Measurements from ENCODE around the gene CRABP2. TPM values are rescaled to one million over a fixed set of nuclear protein-coding genes. Genes with fewer than 3 reads are reported as not detected.

CRABP2 gene
- total and polyA plus RNA-seq, 2 donors (not counting 1 experiment from before 2014, with no cell fraction given) = 0.89 to 1.2 TPM

DNA sequence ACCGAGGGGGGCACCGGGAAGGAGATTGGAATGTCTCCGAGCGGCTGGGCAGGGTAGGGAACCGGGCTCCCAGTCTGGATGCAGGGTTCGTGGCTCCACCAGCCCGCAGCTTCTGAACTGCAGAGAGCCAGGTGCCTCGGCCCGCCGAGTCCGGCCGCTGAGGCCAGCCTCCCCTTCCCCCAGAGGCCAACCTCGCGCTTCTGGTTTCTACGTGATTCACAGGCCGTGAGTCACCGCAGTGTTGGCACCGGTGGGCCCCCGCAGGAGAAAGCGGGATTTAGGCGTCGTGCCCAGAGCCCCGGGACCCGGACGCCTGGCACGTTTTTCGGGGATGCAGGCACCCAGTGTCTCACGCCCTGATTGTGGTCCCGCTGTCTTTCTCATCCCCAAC lies 458 bp downstream of the CRABP2 start:
- peak overlapping the region; percentile 99 for H3K4me2 ChIP-seq (replicated peaks; ENCODE audit: low read depth, low read length, poor library complexity, severe bottlenecking)
- H3K9me3 ChIP-seq (ENCODE audit: control extremely low read depth in 1 of 3, control insufficient read depth in 2 of 3, insufficient read depth in 1 of 3, low read length in 2 of 3) = peaks cover 0 to 3% (median 0%) of the 10 kb centered on the region in 3 donors
- Mint-ChIP-seq H3K27me3 (peaks cover 25% of the 10 kb centered on the region), H3K4me1 (peaks cover 32% of the 10 kb centered on the region), H3K9me3 (ENCODE audit: insufficient read depth) (no peaks in the 10 kb centered on the region), H3K4me3 (peak overlapping the region; percentile 89), H3K27ac (no peak overlapping the region)
- intact Hi-C loops (cut with micrococcal nuclease) = loop anchor here (5.0 kb wide), 1 partner anchor 157 kb away; the partner anchor contains the start of gene NTRK1
- CTCF ChIA-PET = interaction anchor here (1.4 to 7.6 kb wide), 7 partner anchors 15 to 78 kb away, joined by 4 to 80 read pairs (median 9); partner anchors contain the start of gene NES
- H3K27ac ChIP-seq (ENCODE audit: low read length in 2 of 2) = no peak overlapping the region
- H2AFZ ChIP-seq (ENCODE audit: insufficient read depth, low read depth, low read length, poor library complexity, severe bottlenecking) = peak overlapping the region; percentile 71
- DNase-seq (no peak), ATAC-seq (ENCODE audit: low read depth) (no peak)
- peaks cover 3 to 63% (median 37%) of the 10 kb centered on the region in 4 experiments for H3K27me3 ChIP-seq (replicated peaks in 1 of 4; ENCODE audit: control extremely low read depth in 1 of 4, control insufficient read depth in 3 of 4, insufficient read depth in 4 of 4, low read length in 3 of 4)
- H3K36me3 ChIP-seq (replicated peaks in 1 of 2; ENCODE audit: control extremely low read depth in 1 of 2, control insufficient read depth in 1 of 2, extremely low read depth in 1 of 2, insufficient read depth in 2 of 2, low read length in 1 of 2) = no peaks in the 10 kb centered on the region
- no peak for TF ChIP-seq CTCF (IDR thresholded peaks at IDR 0.05)
- TF ChIP-seq EZH2 (IDR thresholded peaks at IDR 0.05; ENCODE audit: borderline replicate concordance, insufficient read depth, low read depth, low read length, poor library complexity, severe bottlenecking) = no peak
- H4K20me1 ChIP-seq (ENCODE audit: control insufficient read depth, insufficient read depth, low read length, poor library complexity, severe bottlenecking) = peaks cover 7% of the 10 kb centered on the region
- peak overlapping the region in 4 of 5 experiments; percentile 54 to 70 (median 58) for H3K4me3 ChIP-seq (ENCODE audit: control extremely low read depth in 1 of 5, extremely low read depth in 1 of 5, insufficient read depth in 1 of 5, low read depth in 2 of 5, low read length in 4 of 5)
- POLR2A ChIA-PET = interaction anchor here (1.1 kb wide), 1 partner anchor 27 kb away, joined by 4 read pairs; no protein-coding TSS in a partner anchor
- H3K4me1 ChIP-seq (ENCODE audit: control insufficient read depth in 2 of 2, insufficient read depth in 2 of 2, low read length in 2 of 2) = peaks cover 28% of the 10 kb centered on the region in 2 donors
- WGBS (ENCODE audit: insufficient coverage) = 3% methylated on average over 29 of the region's 29 CpGs
- H3K79me2 ChIP-seq (ENCODE audit: control insufficient read depth, insufficient read depth, low read length) = no peaks in the 10 kb centered on the region
- H3K9ac ChIP-seq (ENCODE audit: low read length) = peak overlapping the region; percentile 74

DNA sequence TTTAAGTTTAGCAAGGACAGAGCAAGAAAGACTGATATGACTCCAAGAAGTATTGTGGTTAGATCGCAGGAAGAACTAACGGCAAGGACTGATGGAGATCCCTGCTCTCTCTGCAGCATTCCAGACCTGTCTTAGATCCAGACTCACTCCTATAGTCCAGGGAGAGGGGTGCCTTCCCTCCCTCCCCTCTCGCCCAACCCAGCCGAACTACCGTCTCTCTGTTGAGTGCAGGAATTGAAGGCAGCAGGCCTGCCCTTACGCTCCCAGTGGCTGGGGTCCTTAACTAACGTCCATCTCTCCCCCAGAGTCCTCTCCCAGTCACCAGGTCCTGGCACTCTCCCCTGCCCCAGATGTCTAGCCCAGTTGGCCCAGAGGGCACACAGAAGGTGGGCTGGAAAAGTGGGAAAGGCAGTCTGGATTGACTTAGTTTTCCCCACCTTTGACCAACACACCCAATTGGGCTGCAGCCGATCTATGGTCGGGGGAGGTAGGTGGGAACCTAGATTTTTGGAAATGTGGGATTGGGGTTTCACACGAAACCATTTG lies 1.1 kb downstream of the CRABP2 start:
- ATAC-seq (ENCODE audit: low read depth) (no peak), DNase-seq (no peak)
- no peaks in the 10 kb centered on the region for H3K36me3 ChIP-seq (replicated peaks in 1 of 2; ENCODE audit: control extremely low read depth in 1 of 2, control insufficient read depth in 1 of 2, extremely low read depth in 1 of 2, insufficient read depth in 2 of 2, low read length in 1 of 2)
- H3K9me3 ChIP-seq (ENCODE audit: control extremely low read depth in 1 of 3, control insufficient read depth in 2 of 3, insufficient read depth in 1 of 3, low read length in 2 of 3) = peaks cover 0 to 3% (median 0%) of the 10 kb centered on the region in 3 donors
- no peak overlapping the region for H3K27ac ChIP-seq (ENCODE audit: low read length in 2 of 2)
- H3K4me2 ChIP-seq (replicated peaks; ENCODE audit: low read depth, low read length, poor library complexity, severe bottlenecking) = peak overlapping the region; percentile 99
- H3K9me3 Mint-ChIP-seq (ENCODE audit: insufficient read depth) = no peaks in the 10 kb centered on the region
- ChIA-PET POLR2A (no interaction called here), CTCF (interaction anchor here (0.7 to 7.6 kb wide), 4 partner anchors 14 to 103 kb away, joined by 3 to 80 read pairs (median 6); partner anchors contain the start of gene GPATCH4)
- no peak overlapping the region for H3K4me3 ChIP-seq (ENCODE audit: control extremely low read depth in 1 of 5, extremely low read depth in 1 of 5, insufficient read depth in 1 of 5, low read depth in 2 of 5, low read length in 4 of 5)
- WGBS (ENCODE audit: insufficient coverage) = 29% methylated on average over 5 of the region's 10 CpGs
- H4K20me1 ChIP-seq (ENCODE audit: control insufficient read depth, insufficient read depth, low read length, poor library complexity, severe bottlenecking) = peaks cover 7% of the 10 kb centered on the region
- intact Hi-C loops (cut with micrococcal nuclease) = no loop called here
- peaks cover 3 to 63% (median 37%) of the 10 kb centered on the region in 4 experiments for H3K27me3 ChIP-seq (replicated peaks in 1 of 4; ENCODE audit: control extremely low read depth in 1 of 4, control insufficient read depth in 3 of 4, insufficient read depth in 4 of 4, low read length in 3 of 4)
- H3K27ac Mint-ChIP-seq = no peak overlapping the region
- H3K27me3 Mint-ChIP-seq = peaks cover 30% of the 10 kb centered on the region
- TF ChIP-seq CTCF (IDR thresholded peaks at IDR 0.05) (no peak), EZH2 (IDR thresholded peaks at IDR 0.05; ENCODE audit: borderline replicate concordance, insufficient read depth, low read depth, low read length, poor library complexity, severe bottlenecking) (no peak)
- H2AFZ ChIP-seq (ENCODE audit: insufficient read depth, low read depth, low read length, poor library complexity, severe bottlenecking) = peak overlapping the region; percentile 71
- no peaks in the 10 kb centered on the region for H3K79me2 ChIP-seq (ENCODE audit: control insufficient read depth, insufficient read depth, low read length)
- H3K4me3 Mint-ChIP-seq = peak overlapping the region; percentile 59
- H3K9ac ChIP-seq (ENCODE audit: low read length) = no peak overlapping the region
- peaks cover 28% of the 10 kb centered on the region in 2 donors for H3K4me1 ChIP-seq (ENCODE audit: control insufficient read depth in 2 of 2, insufficient read depth in 2 of 2, low read length in 2 of 2)
- H3K4me1 Mint-ChIP-seq = peaks cover 32% of the 10 kb centered on the region
